Small intestine (tissue), 7 donors: ENCODE measurements around the gene CAMKV. TPM values are rescaled to one million over a fixed set of nuclear protein-coding genes. Genes with fewer than 3 reads are reported as not detected.

ENCODE experiments used
- DNase-seq, 2 donors: peaks; one replicate each; pipeline versions ENCODE4 v3.0.0 to v3.0.0-alpha.2; 2013
- FAIRE-seq: peaks from 2 replicates; lab custom pipeline; 2012; peaks lifted over from hg19 to GRCh38; lab: Jason Lieb, UNC
- H3K27ac ChIP-seq, 3 donors: one replicate each; pipeline ENCODE4 v1.5.1; 2013; ENCODE audit warnings: low read length in 2 of 3, mild to moderate bottlenecking in 2 of 3, control low read depth in 1 of 3, inconsistent platforms in 1 of 3, low read depth in 1 of 3, moderate library complexity in 1 of 3
- H3K27me3 ChIP-seq, 3 donors: one replicate each; pipeline ENCODE4 v1.6.1; 2013; ENCODE audit warnings: low read length in 3 of 3, inconsistent platforms in 1 of 3; ENCODE audit not compliant: control insufficient read depth in 3 of 3, insufficient read depth in 3 of 3
- H3K36me3 ChIP-seq, 3 donors: one replicate each; pipeline ENCODE4 v1.6.1; 2013; ENCODE audit warnings: low read length in 3 of 3, inconsistent platforms in 1 of 3, low read depth in 1 of 3, mild to moderate bottlenecking in 1 of 3, moderate library complexity in 1 of 3; ENCODE audit not compliant: control insufficient read depth in 3 of 3, insufficient read depth in 2 of 3
- H3K4me1 ChIP-seq, 3 donors: one replicate each; pipeline ENCODE4 v1.6.1; 2013; ENCODE audit warnings: low read length in 2 of 3, inconsistent platforms in 1 of 3, low read depth in 1 of 3, mild to moderate bottlenecking in 1 of 3, moderate library complexity in 1 of 3; ENCODE audit not compliant: control insufficient read depth in 3 of 3, insufficient read depth in 2 of 3
- H3K4me3 ChIP-seq, 3 donors: one replicate each; pipeline ENCODE4 v1.5.1; 2013; ENCODE audit warnings: low read length in 3 of 3, control low read depth in 1 of 3, inconsistent platforms in 1 of 3, low read depth in 1 of 3, mild to moderate bottlenecking in 1 of 3, moderate library complexity in 1 of 3
- H3K9me3 ChIP-seq, 2 donors: one replicate each; pipeline ENCODE4 v1.6.1; 2013; ENCODE audit warnings: low read depth in 1 of 2, low read length in 1 of 2; ENCODE audit not compliant: control insufficient read depth in 2 of 2, insufficient read depth in 1 of 2
- WGBS, 3 donors: extraction: QIAGEN DNeasy Blood & Tissue Kit; methylation state at CpG; one replicate each; pipeline ENCODE4 v1.1.7; 2013; 5-methylcytosine and 5-hydroxymethylcytosine counted together
- polyA plus RNA-seq, 4 donors: library from polyadenylated mRNA; stranded (reverse) in 3 of 4; unstranded in 1 of 4; fragments of 200-250 nt in 3 of 4; fragments of 120-200 nt in 1 of 4; gene quantifications; one replicate each; pipeline versions ENCODE4 v1.2.1 to v1.2.3, GENCODE V29; 2013
- donor health status: healthy with polysubstance abuse.
- donor health status: control.
- donor health status: control.
- donor health status: Bipolar disorder and iron deficiency.
- donor health status: healthy.

The CAMKV gene
- polyA plus RNA-seq, 4 donors: 0.15 to 32.1 (median 0.81) TPM; not detected in 1

- no peak overlapping the region for H3K27ac ChIP-seq
- no peaks in the 10 kb centered on the region for H3K27me3 ChIP-seq
- H3K36me3 ChIP-seq: peaks cover 0 to 30% (median 0%) of the 10 kb centered on the region in 3 donors
- H3K4me1 ChIP-seq: peaks cover 2 to 40% (median 8%) of the 10 kb centered on the region in 3 donors
- no peak for FAIRE-seq
- H3K4me3 ChIP-seq: no peak overlapping the region
- peak in 1 of 2 donors; percentile 37 for DNase-seq
- H3K9me3 ChIP-seq: peaks cover 0 to 2% of the 10 kb centered on the region in 2 donors
- 85 to 92% (median 87%) methylated on average over 4 of the region's 4 CpGs for WGBS, 3 donors
Observed at GRCh38 chr3:49883998-49884397, 14.3 kb upstream of the CAMKV start.

GRCh38 chr3:49882166-49882565 is 12.5 kb upstream of the CAMKV start:
- DNase-seq (no peak), FAIRE-seq (no peak)
- 37 to 68% (median 58%) methylated on average over 6 of the region's 6 CpGs for WGBS, 3 donors
- Histone ChIP-seq H3K9me3 (peaks cover 0 to 2% of the 10 kb centered on the region in 2 donors), H3K27me3 (no peaks in the 10 kb centered on the region), H3K36me3 (peaks cover 0 to 24% (median 0%) of the 10 kb centered on the region in 3 donors), H3K4me3 (no peak overlapping the region), H3K27ac (no peak overlapping the region), H3K4me1 (peaks cover 2 to 43% (median 8%) of the 10 kb centered on the region in 3 donors)

DNA sequence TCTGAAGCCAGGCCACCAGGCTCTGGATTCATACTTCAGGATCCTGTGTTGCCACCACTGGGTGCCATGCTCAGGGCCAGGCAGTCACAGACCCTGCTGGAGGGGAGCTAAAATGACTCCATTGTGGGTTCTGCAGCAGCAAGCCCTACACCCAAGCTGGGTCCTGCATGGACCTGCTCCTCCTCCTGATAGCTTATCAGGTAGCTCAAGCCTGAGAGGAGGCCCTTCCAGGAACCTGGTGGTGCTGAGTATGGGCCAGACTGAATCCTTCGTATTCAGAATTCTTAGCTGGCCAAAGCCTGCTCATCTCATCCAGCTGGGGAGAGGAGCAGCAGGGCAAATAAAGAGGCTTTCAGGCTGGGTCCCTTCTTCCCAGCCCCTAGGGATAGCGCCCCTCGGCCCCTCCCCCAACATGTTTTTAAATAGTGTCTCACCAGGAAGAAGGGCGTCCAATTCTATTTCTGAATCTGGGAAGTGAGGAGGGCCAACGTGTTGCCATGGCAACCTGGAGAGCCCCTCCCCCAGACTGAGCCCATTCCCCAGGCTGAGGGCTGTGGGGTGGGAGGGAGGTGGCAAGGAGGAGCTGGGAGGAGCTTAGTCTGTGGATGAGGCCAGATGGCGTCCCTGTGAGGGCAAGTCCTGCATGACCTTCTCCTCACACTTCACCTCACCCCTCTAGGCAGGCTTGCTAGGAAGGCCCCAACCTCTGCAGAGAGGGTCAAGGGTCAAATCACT is 11.0 kb upstream of the CAMKV start:
- peaks cover 2 to 39% (median 8%) of the 10 kb centered on the region in 3 donors for H3K4me1 ChIP-seq
- H3K27ac ChIP-seq: peak overlapping the region in 1 of 3 donors; percentile 21
- H3K36me3 ChIP-seq: peaks cover 0 to 18% (median 0%) of the 10 kb centered on the region in 3 donors
- no peak overlapping the region for H3K4me3 ChIP-seq
- no peaks in the 10 kb centered on the region for H3K27me3 ChIP-seq
- H3K9me3 ChIP-seq: peaks cover 0 to 2% of the 10 kb centered on the region in 2 donors
- DNase-seq (peak in 1 of 2 donors; percentile 39), FAIRE-seq (no peak)
- WGBS, 3 donors: 43 to 47% (median 46%) methylated on average over 6 of the region's 6 CpGs

DNA sequence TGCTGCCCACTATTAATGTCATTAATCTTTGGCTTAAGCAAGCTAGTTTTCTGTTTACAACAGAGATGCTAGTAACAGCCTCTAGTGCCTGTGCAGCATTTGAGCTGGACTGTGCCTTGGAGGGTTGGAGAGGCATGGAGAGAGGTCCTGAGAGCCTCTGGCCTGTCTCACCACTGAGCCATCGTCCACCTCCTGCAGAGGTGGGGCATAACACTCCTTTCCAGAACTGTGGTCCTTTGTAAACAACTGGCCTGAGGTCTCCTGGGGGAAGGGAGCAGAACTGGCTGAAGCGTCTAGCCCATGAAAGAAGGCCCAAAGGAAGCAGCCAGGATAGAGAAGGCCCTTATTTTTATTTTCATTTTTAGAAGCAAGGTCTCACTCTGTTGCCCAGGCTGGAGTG is 10.0 kb upstream of the CAMKV start:
- Histone ChIP-seq H3K4me1 (peaks cover 2 to 40% (median 8%) of the 10 kb centered on the region in 3 donors), H3K27ac (no peak overlapping the region), H3K9me3 (peaks cover 0 to 2% of the 10 kb centered on the region in 2 donors), H3K36me3 (peaks cover 0 to 10% (median 0%) of the 10 kb centered on the region in 3 donors), H3K4me3 (no peak overlapping the region), H3K27me3 (no peaks in the 10 kb centered on the region)
- DNase-seq (no peak), FAIRE-seq (no peak)
- 55 to 70% (median 69%) methylated on average over 2 of the region's 2 CpGs for WGBS, 3 donors

GRCh38 chr3:49878686-49879085 is 9.0 kb upstream of the CAMKV start:
- Histone ChIP-seq H3K4me1 (peaks cover 5 to 47% (median 12%) of the 10 kb centered on the region in 3 donors), H3K9me3 (peaks cover 0 to 2% of the 10 kb centered on the region in 2 donors), H3K27ac (no peak overlapping the region), H3K27me3 (no peaks in the 10 kb centered on the region), H3K4me3 (no peak overlapping the region), H3K36me3 (peaks cover 0 to 6% (median 0%) of the 10 kb centered on the region in 3 donors)
- FAIRE-seq (no peak), DNase-seq (no peak)

GRCh38 chr3:49877716-49878115 is 8.0 kb upstream of the CAMKV start:
- H3K27me3 ChIP-seq: no peaks in the 10 kb centered on the region
- no peak overlapping the region for H3K27ac ChIP-seq
- peaks cover 0 to 6% (median 0%) of the 10 kb centered on the region in 3 donors for H3K36me3 ChIP-seq
- DNase-seq: no peak
- peaks cover 12 to 56% (median 16%) of the 10 kb centered on the region in 3 donors for H3K4me1 ChIP-seq
- 72 to 93% (median 85%) methylated on average over 2 of the region's 2 CpGs for WGBS, 3 donors
- no peak for FAIRE-seq
- H3K4me3 ChIP-seq: no peak overlapping the region
- H3K9me3 ChIP-seq: no peaks in the 10 kb centered on the region

- 74 to 88% (median 88%) methylated on average over 5 of the region's 5 CpGs for WGBS, 3 donors
Observed at GRCh38 chr3:49876567-49876966, 6.9 kb upstream of the CAMKV start.

DNA sequence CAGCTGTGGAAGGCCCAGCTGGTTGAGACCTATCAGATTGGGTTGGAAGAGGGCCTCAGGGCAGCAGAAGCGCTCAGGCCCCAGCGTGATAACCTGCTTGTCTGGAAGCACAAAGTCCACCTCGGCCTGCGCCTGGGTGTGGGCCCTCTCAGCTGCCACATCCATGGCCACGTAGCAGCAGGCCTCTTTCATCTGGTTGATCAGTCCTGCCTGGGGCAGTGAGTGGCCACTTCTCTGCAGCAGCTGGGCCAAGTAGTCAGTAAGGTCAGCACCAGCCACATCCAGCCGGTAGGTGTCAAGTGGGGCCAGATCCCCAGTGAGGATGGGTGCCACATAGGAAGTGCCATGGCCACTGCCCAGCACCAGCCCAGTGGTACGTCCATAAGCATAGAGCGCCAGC is 3.9 kb upstream of the CAMKV start:
- Histone ChIP-seq H3K4me1 (peaks cover 9 to 58% (median 12%) of the 10 kb centered on the region in 3 donors), H3K27me3 (peaks cover 0 to 11% (median 9%) of the 10 kb centered on the region in 3 donors), H3K9me3 (no peaks in the 10 kb centered on the region), H3K27ac (peak overlapping the region; percentile 17 to 88 (median 29)), H3K36me3 (peaks cover 0 to 6% (median 0%) of the 10 kb centered on the region in 3 donors), H3K4me3 (no peak overlapping the region)
- FAIRE-seq (no peak), DNase-seq (peak; percentile 88 to 92)
- 38 to 73% (median 58%) methylated on average over 8 of the region's 8 CpGs for WGBS, 3 donors

More at GRCh38 chr3:49876567-49876966, 6.9 kb upstream of the CAMKV start:
- Histone ChIP-seq H3K27ac (no peak overlapping the region), H3K36me3 (peaks cover 0 to 6% (median 0%) of the 10 kb centered on the region in 3 donors), H3K4me1 (peaks cover 12 to 56% (median 14%) of the 10 kb centered on the region in 3 donors), H3K9me3 (no peaks in the 10 kb centered on the region), H3K27me3 (no peaks in the 10 kb centered on the region), H3K4me3 (no peak overlapping the region)
- DNase-seq (no peak), FAIRE-seq (no peak)
